COR-L47 (cell line): ENCODE data around the gene SLC25A12.

ENCODE experiments used
- DNase-seq: peaks from one replicate; lab custom pipeline; 2025; lab: John Stamatoyannopoulos, UW

SLC25A12 gene

GRCh38 chr2:171889333-171889732 lies 4.7 kb downstream of the SLC25A12 start:
- no peak for DNase-seq

- no peak for DNase-seq
Measured at GRCh38 chr2:171883275-171883893, 10.7 kb downstream of the SLC25A12 start.

- DNase-seq, result no peak
Measured at GRCh38 chr2:171882089-171882769, 11.8 kb downstream of the SLC25A12 start.

- no peak for DNase-seq
Measured at GRCh38 chr2:171880774-171881173, 13.3 kb downstream of the SLC25A12 start.

GRCh38 chr2:171879865-171880264 lies 14.2 kb downstream of the SLC25A12 start:
- DNase-seq, result no peak

- no peak for DNase-seq
Measured at GRCh38 chr2:171878481-171878993, 15.5 kb downstream of the SLC25A12 start.

GRCh38 chr2:171874963-171875362 lies 19.1 kb downstream of the SLC25A12 start:
- DNase-seq, result no peak

GRCh38 chr2:171874517-171874916 lies 19.5 kb downstream of the SLC25A12 start:
- no peak for DNase-seq

- DNase-seq, result no peak
Measured at GRCh38 chr2:171864357-171864985, 29.6 kb downstream of the SLC25A12 start.

- DNase-seq, result no peak
Measured at GRCh38 chr2:171862501-171862900, 31.5 kb downstream of the SLC25A12 start.

- DNase-seq, result no peak
Measured at GRCh38 chr2:171858397-171858958, 35.6 kb downstream of the SLC25A12 start.

GRCh38 chr2:171855401-171855800 lies 38.6 kb downstream of the SLC25A12 start:
- no peak for DNase-seq

- DNase-seq, result no peak
Measured at GRCh38 chr2:171852366-171852888, 41.6 kb downstream of the SLC25A12 start.

GRCh38 chr2:171847627-171848026 lies 46.4 kb downstream of the SLC25A12 start:
- no peak for DNase-seq

GRCh38 chr2:171846894-171847293 lies 47.1 kb downstream of the SLC25A12 start:
- DNase-seq, result no peak

- no peak for DNase-seq
Measured at GRCh38 chr2:171841996-171842395, 52.0 kb downstream of the SLC25A12 start.

GRCh38 chr2:171837736-171838135 lies 56.3 kb downstream of the SLC25A12 start:
- DNase-seq, result no peak

GRCh38 chr2:171836146-171836910 lies 57.7 kb downstream of the SLC25A12 start:
- DNase-seq, result no peak

- no peak for DNase-seq
Measured at GRCh38 chr2:171835386-171835785, 58.7 kb downstream of the SLC25A12 start.

- DNase-seq, result no peak
Measured at GRCh38 chr2:171834286-171834685, 59.8 kb downstream of the SLC25A12 start.

GRCh38 chr2:171832489-171832888 lies 61.6 kb downstream of the SLC25A12 start:
- DNase-seq, result no peak

GRCh38 chr2:171830039-171830438 lies 64.0 kb downstream of the SLC25A12 start:
- no peak for DNase-seq
